GM18907 (cell line): ENCODE measurements around the gene PSMD14.

Experiments
- ATAC-seq: cut with Tn5 transposase; IDR thresholded peaks from one replicate; pipeline ENCODE4 v1.9.1; 2021; ENCODE audit warnings: mild to moderate bottlenecking, moderate library complexity; ENCODE audit not compliant: unreplicated experiment

Gene PSMD14

DNA sequence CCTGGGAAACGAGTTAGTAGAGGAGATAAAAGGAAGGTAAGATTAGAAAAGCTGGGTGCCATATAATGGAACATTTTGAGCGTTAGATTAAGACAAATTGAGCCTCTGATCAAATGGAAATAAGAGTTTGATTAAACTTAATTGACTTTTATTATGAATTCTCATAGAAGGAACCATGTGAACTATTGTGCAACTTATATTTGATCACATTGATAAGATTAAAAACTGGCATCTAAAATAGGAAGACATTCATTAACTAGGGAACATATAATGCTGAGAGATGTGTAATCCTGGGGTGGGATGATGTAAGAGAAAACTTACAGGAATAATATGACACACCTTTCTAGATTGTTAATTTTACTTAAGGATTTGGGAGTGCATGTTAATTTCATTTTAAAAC lies 130.4 kb downstream of the PSMD14 start:
- no peak for ATAC-seq

DNA sequence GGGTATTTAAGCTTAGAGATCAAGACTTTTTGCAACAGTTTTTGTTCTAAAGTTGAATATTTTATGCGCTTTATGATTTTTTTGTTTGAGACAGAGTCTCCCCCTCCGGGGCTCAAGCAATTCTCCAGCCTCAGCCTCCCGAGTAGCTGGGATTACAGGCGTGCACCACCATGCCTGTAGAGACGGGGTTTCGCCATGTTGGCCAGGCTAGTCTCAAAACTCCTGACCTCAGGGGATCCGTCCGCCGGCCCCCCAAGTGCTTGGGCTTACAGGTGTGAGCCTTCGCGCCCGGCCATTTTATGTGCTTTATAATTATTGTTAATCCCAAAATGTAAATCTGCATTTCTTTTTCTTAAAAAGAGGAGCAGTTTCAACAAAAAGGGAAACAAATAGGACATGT lies 136.9 kb downstream of the PSMD14 start:
- ATAC-seq, result no peak

DNA sequence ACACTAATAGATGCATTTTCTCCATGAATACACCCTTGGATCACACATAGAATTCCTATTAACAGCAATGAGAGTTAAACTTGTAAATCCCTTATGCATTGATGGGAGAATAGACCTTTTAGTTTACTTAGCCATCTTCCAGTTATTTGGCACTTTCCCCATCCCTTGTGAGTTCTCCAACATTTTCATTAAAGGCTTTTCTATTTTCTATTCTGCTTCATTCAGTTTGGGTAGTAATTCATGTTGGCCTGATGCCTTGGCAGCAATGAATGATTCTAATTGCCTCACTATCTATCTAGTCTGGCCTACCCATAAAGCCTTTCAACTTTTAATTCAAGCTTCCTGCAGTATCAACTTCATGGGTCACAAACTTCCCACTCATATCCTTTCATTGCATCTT lies 140.2 kb downstream of the PSMD14 start:
- no peak for ATAC-seq
